ENCODE measurements around the gene BRINP2.

BRINP2 gene

DNA sequence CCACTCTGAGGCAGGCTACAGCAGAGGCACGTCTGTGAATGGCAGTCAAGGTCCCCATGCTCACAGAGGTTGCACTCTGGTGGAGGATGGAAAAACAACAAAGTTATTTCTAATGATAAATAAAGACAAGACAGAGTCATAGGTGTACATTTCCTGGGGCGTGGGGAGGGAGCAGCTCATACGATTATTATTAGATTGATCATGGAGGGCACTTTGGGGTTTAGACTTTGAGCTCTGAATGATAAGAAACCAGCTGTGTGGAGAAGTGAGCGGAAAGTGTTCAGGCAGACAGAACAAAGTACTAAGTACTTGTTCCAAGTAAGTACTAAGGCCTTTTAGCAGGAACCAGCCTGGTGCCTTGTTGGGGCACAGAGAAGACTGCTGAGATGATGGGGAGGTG is 86.8 kb downstream of the BRINP2 start:
- no peak for DNase-seq (ENCODE audit: low read depth in 2 of 2, low spot score in 1 of 2)

DNA sequence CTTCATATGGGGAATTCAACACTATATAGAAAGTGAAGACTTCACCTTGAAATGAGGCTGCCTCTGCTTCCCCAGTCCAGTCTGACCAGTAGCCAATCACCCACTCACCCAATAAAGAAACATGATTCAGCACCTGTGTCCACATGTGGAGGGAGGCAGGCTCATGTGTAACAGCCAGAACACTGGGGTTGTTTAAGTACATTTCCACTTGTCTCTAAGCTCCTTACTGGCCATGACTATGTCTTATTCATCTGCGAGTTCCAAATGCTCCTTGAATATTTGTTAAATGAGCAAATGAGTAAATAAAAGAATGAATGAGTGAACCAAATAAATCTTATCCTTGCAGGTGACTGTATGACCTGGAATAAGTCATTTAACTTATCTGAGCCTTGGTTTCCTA is 100.1 kb downstream of the BRINP2 start:
- DNase-seq (ENCODE audit: low read depth in 2 of 2, low spot score in 1 of 2), result no peak

DNA sequence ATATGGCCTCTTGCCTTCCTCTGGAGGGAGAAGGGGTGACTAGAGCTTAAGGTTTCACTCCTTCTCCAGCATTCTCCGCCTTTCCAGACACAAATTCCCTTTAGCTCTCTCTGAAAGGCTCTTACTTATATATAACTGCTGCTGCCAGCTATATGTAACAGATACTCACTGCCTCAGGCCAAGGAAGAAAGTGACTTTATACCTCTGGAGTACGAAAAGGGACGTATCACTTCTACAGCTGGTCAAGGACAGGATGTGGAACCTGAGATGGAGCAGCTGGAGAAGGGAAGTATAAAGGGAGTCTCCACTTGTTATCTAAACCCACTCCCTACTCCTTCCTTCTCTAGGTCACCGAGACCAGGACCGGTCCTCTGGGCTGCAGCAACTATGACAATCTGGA is 102.4 kb downstream of the BRINP2 start:
- DNase-seq (ENCODE audit: low read depth in 2 of 2, low spot score in 1 of 2), result no peak

DNA sequence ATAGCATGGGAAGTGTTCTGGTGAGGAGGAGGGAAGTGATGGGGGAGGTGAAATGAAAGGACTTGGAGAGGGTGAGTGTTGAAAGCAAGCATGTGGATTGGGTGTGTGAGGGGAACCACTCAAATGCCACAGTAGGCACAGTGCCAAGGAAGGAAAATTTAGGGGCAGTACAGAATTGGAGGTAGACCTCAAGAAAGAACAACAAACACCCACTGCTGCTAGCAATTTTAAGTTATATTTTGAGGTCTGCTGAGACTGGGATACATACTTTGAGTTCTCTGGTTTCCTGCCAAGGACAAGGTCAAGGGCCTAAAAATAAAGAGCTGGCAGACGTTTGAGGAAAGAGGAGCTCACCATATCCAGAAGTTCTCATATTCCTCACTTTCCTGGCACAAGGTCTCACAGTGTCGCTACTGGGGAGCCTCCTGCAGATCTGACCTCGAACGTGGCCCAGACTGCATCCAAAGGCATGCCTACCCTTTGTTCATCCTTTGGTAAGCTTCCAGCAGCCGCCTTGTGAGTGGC is 104.0 kb downstream of the BRINP2 start:
- no peak for DNase-seq (ENCODE audit: low read depth in 2 of 2, low spot score in 1 of 2)

DNA sequence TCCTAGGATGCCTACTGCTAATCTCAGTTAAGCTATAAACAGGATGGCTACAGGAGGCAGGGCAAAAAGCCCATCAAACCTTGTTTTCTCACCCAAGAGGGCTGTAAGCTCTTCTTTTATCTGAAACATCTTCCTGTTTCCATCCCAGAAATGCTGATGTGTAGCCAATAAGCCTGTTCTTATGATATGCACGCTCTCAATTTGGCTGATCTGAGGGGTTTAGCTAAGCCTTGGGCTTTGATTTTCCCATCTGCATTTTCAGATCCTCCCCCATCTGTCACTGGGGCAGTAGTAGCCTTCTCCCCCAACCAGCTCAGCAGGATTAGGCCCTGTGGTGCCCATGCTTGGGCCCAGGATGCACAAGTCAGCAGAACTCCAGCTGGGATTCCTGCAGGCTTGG is 105.0 kb downstream of the BRINP2 start:
- no peak for DNase-seq (ENCODE audit: low read depth in 2 of 2, low spot score in 1 of 2)

DNA sequence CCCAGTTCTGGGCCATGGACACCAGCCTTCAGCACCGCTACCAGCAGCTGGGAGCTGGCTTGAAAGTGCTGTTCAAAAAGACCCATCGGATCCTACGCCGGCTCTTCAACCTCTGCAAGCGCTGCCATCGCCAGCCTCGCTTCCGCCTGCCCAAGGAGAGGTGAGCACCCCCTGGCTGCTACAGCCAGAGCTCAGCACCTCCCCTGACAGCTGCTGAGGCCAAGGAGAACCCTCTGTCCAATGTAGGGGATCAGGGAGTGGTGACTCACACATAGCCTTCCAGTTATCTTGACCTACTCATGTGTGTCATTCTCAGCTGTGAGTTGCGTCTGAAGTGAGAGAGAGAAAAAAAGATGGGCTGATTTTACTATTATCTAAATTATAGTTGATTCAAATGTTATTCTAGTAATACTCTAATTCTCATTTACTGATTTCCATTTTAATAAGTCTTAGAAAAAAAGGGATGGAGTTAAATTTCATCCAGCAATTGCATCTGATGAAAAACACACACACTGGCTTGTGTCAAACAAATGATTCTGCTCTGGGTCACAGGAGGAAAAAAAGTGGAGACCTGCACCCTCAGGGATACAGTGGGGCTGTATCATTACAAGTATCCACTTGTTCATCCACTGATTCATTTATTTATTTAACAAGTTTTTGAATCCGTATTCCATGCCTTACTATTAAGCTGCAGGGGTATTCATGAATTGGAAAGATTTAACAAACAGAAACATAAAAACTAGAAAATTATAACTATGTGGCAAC is 108.0 kb downstream of the BRINP2 start:
- no peak for DNase-seq (ENCODE audit: low read depth in 2 of 2, low spot score in 1 of 2)

DNA sequence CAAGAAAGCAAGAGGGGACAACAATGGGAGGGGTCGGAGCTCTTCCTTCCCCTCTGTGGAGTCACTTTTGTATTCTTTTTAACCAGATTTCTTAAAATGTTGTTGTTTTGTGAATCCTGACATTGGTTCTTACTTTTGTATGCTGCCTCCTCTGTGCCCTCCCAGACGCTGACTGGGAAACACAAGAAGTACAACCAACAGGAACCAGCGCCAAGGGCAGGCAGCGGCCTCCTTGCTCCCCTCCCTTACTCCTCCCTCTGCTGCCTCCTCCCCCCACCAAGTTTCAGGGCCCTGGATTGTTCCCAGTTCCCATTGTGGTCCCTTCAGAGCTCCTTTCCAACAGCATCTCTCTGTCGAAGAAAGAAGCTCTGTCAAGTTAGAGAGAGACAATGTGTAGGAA is 111.1 kb downstream of the BRINP2 start:
- no peak for DNase-seq (ENCODE audit: low read depth in 2 of 2, low spot score in 1 of 2)

DNA sequence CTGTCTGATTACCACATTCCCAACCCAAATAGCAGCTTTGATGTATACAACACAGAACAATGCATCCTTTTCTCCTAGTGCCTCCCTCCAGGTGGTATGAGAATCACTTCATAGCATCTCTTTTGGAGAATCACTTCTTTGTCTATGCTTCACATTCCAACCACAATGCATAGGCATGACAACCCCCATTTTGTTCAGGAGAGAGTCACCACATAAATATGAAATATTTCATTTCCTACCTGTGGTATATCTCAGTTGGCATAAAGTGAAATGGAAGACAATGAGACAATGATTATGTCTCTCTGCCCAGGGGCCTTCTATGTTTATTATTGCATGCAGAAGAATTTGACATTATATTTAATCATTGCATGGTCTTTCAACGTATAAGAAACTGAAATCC is 112.2 kb downstream of the BRINP2 start:
- DNase-seq (ENCODE audit: low read depth in 2 of 2, low spot score in 1 of 2), result no peak

DNA sequence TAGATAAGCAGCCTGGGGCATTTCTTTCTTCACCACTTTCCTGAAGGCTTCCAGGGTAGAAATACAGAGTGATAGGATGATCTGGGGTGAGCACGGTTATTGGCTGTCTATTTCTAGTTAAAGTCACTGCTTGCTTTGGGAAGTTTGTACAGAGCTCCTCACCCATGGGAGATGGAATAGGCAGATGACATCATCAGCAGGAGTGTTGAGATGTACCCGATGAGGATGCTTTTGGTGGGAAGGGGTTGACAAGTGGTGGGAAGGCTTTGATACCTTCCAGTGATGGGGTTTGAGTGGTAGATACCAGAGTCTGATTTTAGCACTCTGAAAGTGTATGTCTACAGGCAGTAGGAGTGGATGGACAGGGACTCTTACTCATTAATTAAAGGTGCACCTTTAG is 112.6 kb downstream of the BRINP2 start:
- DNase-seq (ENCODE audit: low read depth in 2 of 2, low spot score in 1 of 2), result no peak

DNA sequence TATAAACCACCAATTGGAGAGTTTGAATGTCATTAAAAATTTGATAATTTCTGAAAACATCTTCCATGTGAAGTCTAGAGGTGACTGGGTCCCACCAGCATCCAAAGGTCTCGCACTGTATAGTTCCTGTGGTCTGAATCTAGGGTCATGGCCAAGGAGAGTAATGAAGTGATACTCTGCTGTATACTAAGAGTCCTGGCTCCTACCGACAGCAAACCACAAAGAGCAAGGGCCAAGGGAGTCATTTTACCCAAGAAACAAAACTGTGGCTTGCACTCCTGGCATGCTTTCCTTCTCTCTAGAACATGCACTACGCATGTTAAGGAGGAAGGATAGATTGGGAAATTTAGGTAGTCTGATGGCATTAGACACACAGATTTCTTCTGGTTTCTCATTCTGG is 115.6 kb downstream of the BRINP2 start:
- no peak for DNase-seq (ENCODE audit: low read depth in 2 of 2, low spot score in 1 of 2)

DNA sequence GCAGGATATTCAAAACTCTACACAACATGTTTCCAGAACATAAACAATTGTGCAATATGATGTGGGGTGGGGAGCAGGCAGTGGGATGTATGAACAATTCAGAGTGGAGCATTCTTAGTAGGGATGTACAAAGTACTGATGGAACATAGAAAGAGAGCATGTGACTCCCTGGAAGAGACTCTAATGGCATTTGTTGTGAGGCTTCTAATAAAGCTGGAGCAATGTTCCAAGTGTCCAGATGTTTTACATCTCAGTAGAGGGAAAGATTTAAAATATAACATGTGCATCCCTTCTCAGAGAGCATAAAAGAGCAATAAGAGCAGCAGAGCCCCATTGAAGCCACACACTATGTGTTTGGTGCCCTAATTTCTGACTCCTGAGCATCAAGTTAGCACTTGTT is 116.5 kb downstream of the BRINP2 start:
- no peak for DNase-seq (ENCODE audit: low read depth in 2 of 2, low spot score in 1 of 2)

DNA sequence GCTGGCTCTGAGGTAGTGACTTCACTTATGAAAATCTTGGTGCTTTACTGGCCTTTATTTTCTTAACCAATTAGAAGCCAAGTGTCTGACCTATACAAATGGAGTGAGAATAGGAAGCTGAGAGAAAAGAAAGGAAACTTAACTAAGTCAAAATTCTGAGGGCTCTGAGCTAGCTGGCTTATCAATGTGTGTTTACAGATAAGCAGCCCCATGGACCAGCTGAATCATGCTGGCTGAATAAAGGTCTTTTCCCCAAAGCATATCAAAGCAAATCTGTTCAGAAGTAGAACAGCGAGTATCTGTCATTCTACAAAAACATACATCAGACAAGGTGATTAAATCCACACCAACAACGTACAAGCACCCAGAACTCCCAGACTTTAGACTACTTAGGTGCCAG is 117.2 kb downstream of the BRINP2 start:
- DNase-seq (ENCODE audit: low read depth in 2 of 2, low spot score in 1 of 2), result no peak

DNA sequence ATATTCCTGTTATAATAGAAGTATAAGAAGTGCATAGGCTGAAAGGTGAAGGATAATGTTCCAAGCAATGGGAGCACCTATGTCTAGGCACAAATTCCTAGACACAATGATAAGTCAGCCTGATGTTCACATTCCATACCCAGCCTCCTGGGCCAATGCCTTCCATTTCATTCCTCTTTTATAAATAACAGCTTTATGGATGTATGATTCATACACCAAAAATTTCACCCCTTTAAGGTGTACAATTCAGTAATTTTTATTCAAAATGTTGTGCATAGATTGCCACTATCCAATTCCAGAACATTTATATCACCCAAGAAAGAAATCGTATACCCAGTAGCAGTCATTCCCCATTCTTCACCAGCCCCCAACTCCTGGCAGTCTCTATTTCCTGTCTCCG is 118.8 kb downstream of the BRINP2 start:
- no peak for DNase-seq (ENCODE audit: low read depth in 2 of 2, low spot score in 1 of 2)

DNA sequence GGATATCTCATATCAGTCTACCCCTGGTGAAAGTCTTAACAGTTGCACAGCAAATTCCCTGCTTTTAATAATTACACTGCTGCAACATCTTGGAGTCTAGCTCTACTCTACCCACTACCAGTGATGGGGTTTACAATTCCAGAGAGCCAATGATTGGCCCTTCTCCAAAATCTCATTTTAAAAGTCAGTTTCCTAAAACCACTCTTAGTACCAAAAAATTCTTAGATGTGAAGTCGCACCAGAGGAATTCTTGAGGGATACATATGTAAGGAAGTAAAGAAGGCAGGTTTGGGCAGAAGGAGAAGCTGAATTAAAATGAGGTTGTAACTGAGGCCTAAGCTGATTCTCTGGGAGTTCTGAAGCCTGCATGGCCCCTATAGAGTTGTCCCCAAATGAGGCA is 129.7 kb downstream of the BRINP2 start:
- no peak for DNase-seq (ENCODE audit: low read depth in 2 of 2, low spot score in 1 of 2)

DNA sequence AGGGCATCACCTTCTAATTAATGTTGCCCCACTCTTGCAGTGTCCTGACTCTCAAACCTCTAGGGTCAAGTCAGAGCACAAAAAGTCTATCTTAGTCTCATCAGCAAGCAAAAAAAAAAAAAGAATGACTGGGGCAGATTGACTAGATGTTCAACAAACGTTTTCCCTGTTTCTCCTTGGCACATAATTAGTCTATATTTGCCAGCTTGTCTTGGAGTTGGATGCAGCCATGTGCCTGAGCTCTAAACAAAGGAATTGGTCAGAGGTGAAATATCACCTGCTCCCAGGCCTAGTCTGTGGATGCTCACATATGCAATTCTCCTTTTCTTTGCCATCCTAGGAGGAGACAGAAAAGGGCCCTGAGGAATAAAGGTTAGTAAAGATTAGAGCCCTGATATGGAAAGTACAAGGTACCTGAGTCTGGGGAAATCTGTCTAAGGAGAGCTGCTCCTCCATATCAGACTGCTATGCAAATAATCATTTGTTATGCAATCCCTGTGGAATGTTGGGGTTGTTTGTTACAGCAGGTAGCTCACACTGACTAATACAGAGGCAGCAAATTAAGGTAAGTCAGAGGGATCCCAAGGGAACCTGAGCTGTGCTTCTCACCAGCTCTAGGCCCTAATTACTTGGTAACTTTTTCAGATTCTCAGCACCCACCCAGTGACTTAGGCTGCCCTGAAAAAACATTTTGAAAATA is 130.8 kb downstream of the BRINP2 start:
- no peak for DNase-seq (ENCODE audit: low read depth in 2 of 2, low spot score in 1 of 2)

DNA sequence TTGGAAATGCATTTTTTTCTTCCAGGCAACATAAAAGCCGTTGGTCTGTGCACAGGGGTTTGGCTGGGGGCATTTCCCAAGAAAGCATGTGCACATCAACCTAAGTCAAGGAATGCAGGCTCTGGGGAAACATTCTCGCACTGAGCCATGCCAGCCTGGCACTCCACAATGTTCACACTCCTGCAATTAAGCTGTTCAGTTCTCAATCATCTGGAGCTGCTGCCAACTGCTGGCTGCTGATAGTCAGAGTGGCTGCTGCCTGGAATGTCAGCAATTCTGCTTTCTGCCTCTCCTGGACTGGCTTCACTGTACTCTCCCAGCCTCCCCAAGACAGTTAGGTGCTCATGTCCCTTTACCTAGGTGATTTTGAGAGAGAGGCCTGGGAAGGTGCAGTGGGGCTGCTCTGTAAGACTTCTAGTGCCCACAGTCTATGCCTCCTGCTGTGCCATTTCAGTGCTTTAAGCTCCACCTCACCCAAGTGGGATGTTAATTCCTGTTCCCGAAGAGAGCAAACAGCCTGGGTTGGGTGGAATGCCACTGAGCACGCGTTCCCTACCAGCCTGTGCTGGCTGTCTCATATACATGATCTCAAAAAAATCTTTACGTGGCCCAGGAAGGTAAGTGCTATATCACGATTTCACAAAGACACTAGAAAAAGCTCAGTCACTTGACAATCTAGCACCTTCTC is 131.7 kb downstream of the BRINP2 start:
- DNase-seq (ENCODE audit: low read depth in 2 of 2, low spot score in 1 of 2), result no peak

DNA sequence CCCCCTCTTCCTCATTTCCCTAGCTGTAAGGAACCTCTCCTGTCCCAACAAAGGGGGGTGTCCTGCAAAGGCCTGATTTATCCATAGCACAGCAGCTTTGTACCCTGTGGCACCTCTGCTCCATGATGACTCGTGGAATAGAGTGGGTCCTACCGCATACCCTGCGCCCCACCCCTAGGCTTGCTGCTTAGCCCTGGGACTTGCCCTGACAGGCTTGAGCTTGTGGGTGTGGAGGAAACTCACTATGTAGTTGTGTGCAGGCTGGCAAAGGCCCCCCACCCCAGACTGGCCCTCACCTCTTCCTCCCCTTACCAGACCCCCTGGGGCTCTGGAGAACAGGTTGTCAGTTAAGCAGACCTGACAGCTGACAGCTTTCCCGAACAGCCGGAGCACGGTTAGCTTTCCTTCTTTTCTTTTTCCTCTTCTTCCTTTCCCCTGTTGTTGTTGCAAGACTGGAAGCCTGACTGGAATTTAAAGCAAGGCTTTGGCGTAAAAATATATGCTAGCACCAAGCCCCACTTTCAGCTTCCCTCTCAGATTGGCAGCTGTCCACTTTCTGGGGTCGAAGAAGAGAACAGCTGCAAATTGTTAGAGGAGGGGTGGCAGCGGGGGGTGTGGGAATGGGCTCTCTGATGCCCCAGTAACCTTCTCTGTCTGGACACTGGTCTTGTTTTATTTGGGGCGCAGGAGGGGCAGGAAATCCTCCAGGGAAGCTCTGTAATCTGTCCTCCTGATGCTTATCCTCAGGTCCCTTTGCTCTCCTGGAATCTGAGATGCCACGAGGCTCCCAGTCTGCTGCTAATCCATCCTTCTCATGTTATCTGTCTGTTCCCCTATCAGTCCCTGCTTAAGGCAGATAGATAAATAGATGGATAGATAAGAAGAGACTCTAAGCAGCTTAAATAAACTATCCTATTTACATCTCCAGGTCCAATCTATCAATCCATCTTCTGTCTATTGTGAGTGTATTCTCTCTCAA is 134.6 kb downstream of the BRINP2 start:
- DNase-seq (ENCODE audit: low read depth in 2 of 2, low spot score in 1 of 2), result no peak

DNA sequence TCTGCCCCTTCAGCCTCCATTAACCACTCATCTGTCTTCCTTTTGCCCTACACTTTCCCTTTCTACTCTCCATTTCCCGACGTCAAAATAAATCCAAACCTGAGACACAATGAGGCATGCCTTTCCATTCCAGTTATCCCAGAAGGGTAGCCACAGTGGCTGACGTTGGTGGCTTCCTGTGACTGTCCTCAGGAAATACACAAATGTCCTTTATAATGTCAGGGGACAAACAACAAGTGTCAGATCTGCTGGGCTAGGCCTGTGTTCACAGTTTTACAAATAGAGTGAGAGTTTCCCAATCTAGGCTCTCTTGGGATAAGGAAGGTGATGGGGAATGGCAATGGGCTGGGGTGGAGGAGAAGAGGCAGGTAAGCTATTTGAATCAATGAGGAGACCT is 135.3 kb downstream of the BRINP2 start:
- DNase-seq (ENCODE audit: low read depth in 2 of 2, low spot score in 1 of 2), result no peak

DNA sequence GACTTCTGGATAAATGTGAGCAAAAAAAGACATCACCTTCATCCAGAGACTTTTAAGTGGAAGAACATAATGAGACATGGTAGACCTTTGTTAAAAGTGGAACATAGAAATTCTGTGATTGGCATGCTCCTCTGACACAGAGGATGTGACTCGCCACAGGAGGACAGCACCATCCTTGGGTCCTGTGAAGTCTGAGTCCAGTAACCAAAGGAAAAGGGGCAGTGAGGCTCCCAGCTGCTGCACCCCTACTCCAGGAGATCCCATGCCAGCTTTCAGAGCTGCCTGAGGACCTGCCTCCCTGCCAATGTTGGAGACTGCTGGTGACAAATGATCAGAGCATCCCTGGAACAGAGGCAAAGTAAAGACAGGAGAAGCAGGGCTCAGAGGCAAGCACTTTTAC is 136.2 kb downstream of the BRINP2 start:
- DNase-seq (ENCODE audit: low read depth in 2 of 2, low spot score in 1 of 2), result no peak

DNA sequence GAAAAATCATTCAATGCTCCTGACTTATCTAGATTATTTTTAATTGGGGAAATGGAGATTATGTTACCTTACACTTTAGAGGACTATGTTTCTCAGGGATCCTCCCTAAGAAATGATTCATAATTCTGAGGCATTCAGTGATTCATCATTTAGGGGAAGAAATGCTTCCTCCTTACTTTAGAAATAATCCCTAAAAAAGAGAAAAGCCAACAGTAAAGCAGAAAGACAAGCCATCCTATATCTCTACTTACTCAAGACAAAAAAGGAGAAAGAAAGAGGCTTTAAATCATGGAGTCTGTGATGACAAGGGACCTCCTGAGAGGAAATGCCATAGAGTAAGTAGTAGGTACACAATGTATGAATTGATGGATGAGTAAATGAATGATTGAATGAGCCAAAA is 137.0 kb downstream of the BRINP2 start:
- no peak for DNase-seq (ENCODE audit: low read depth in 2 of 2, low spot score in 1 of 2)

DNA sequence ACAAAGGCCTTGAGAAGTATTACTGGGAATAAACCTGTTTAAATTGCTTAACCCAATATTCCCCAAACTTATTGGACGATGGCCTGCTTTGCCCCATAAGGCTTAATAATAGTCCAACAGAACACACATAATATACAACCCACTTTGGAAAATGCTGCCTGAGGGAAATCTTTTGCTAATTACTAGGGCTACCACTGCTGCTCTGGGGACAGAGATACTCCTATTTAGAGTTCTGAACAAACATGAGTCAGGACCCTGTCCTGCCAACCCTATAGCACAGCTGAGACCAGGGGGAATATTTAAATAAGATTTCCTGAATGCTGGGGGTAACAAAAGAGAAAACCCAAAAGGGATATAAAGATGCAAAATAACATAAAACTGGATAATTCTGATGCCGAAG is 139.1 kb downstream of the BRINP2 start:
- no peak for DNase-seq (ENCODE audit: low read depth in 2 of 2, low spot score in 1 of 2)
